ENCODE measurements around the gene MTUS2.

The MTUS2 gene

DNA sequence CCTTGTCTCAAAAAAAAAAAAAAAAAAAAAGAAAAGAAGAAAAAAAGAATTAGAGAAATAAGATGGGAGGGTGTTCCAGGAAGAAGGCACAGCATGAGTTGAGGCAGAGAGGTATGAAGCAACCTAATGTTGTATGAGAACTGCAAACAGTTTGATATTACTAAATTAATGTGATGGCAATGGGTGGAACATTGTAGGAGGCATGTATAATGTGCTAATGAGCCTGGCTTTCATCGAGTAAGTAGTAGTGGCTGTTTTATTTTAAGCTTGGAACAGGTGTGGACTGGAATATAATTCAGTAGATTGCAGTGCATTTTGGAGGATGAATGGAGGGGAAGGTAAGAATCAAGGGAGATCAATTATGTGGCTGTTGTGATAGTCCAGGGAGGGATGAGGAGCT, 156.1 kb downstream of the MTUS2 start:
- no peak for DNase-seq
- Histone ChIP-seq H3K27me3 (replicated peaks in 2 of 5; ENCODE audit: control insufficient read depth in 4 of 5, insufficient read depth in 5 of 5, low read length in 4 of 5) (peaks cover 0 to 8% (median 2%) of the 10 kb centered on the region in 5 experiments), H3K9me3 (ENCODE audit: control extremely low read depth in 1 of 5, control insufficient read depth in 4 of 5, insufficient read depth in 2 of 5, low read depth in 1 of 5, low read length in 4 of 5) (no peaks in the 10 kb centered on the region), H3K36me3 (ENCODE audit: control insufficient read depth in 4 of 4, insufficient read depth in 4 of 4, low read length in 3 of 4) (no peaks in the 10 kb centered on the region), H3K4me1 (ENCODE audit: control extremely low read depth in 1 of 4, control insufficient read depth in 4 of 4, insufficient read depth in 4 of 4, low read length in 3 of 4) (no peaks in the 10 kb centered on the region), H3K4me3 (ENCODE audit: control insufficient read depth in 1 of 7, extremely low read depth in 1 of 7, insufficient read depth in 4 of 7, low read depth in 2 of 7, low read length in 6 of 7) (no peak overlapping the region), H3K27ac (ENCODE audit: insufficient read depth in 1 of 2, low read depth in 1 of 2, low read length in 2 of 2, poor library complexity in 1 of 2, severe bottlenecking in 2 of 2) (no peak overlapping the region)
- ChIA-PET CTCF (no interaction called here), POLR2A (no interaction called here)
- 83% methylated on average over 1 of the region's 1 CpG for WGBS (ENCODE audit: insufficient coverage)

DNA sequence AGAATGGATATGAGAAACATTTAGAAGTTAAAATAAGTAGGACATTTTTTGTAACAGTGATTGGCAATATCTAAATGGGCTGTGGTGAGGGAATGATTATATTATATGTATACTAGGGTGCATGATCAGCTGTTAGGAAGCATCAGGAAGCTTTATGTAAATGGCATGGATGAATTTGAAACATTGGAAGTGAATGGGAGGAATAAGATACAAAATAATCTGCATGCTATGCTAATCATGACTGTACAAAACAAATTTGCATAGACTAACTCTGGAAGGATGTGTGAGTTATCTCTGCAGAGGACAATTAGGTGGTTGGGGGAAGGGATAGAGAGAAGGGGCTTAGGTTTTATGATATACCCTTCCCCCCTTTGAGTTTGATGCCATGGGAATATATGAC, 156.5 kb downstream of the MTUS2 start:
- Histone ChIP-seq H3K4me3 (ENCODE audit: control insufficient read depth in 1 of 7, extremely low read depth in 1 of 7, insufficient read depth in 4 of 7, low read depth in 2 of 7, low read length in 6 of 7) (no peak overlapping the region), H3K4me1 (ENCODE audit: control extremely low read depth in 1 of 4, control insufficient read depth in 4 of 4, insufficient read depth in 4 of 4, low read length in 3 of 4) (no peaks in the 10 kb centered on the region)
- POLR2A ChIA-PET: no interaction called here

DNA sequence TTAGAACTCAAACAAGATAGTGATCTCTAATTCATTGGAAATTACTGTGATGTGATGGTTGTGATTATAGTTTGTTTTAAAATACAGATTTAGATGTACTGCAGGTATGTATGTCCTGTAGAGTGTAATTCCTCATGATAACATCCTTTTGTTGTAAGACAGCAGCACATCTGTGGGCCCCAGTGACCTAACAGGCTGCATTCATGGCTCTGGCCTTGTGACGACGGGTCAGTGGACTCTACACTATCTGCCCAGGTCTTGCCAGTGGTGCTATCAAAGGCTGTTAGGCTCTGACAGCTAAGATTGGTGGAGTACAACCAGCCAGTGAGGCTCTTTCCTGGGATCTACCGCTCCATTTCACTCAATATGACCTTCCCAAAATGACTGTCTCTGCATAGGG, 158.4 kb downstream of the MTUS2 start:
- Histone ChIP-seq H3K4me3 (ENCODE audit: control insufficient read depth in 1 of 7, extremely low read depth in 1 of 7, insufficient read depth in 4 of 7, low read depth in 2 of 7, low read length in 6 of 7) (no peak overlapping the region), H3K27ac (ENCODE audit: insufficient read depth in 1 of 2, low read depth in 1 of 2, low read length in 2 of 2, poor library complexity in 1 of 2, severe bottlenecking in 2 of 2) (no peak overlapping the region), H3K4me1 (ENCODE audit: control extremely low read depth in 1 of 4, control insufficient read depth in 4 of 4, insufficient read depth in 4 of 4, low read length in 3 of 4) (no peaks in the 10 kb centered on the region), H3K36me3 (ENCODE audit: control insufficient read depth in 4 of 4, insufficient read depth in 4 of 4, low read length in 3 of 4) (no peaks in the 10 kb centered on the region), H3K27me3 (replicated peaks in 2 of 5; ENCODE audit: control insufficient read depth in 4 of 5, insufficient read depth in 5 of 5, low read length in 4 of 5) (peaks cover 0 to 3% (median 0%) of the 10 kb centered on the region in 5 experiments), H3K9me3 (ENCODE audit: control extremely low read depth in 1 of 5, control insufficient read depth in 4 of 5, insufficient read depth in 2 of 5, low read depth in 1 of 5, low read length in 4 of 5) (no peaks in the 10 kb centered on the region)
- no peak for DNase-seq
- POLR2A ChIA-PET: no interaction called here
- 100% methylated on average over 3 of the region's 3 CpGs for WGBS (ENCODE audit: insufficient coverage)
- CTCF ChIA-PET: no interaction called here

More for the DNA sequence above, 156.5 kb downstream of the MTUS2 start:
- no peaks in the 10 kb centered on the region for H3K9me3 ChIP-seq (ENCODE audit: control extremely low read depth in 1 of 5, control insufficient read depth in 4 of 5, insufficient read depth in 2 of 5, low read depth in 1 of 5, low read length in 4 of 5)
- no peaks in the 10 kb centered on the region for H3K36me3 ChIP-seq (ENCODE audit: control insufficient read depth in 4 of 4, insufficient read depth in 4 of 4, low read length in 3 of 4)
- H3K27me3 ChIP-seq (replicated peaks in 2 of 5; ENCODE audit: control insufficient read depth in 4 of 5, insufficient read depth in 5 of 5, low read length in 4 of 5): peaks cover 0 to 8% (median 2%) of the 10 kb centered on the region in 5 experiments
- CTCF ChIA-PET: no interaction called here
- DNase-seq: no peak
- H3K27ac ChIP-seq (ENCODE audit: insufficient read depth in 1 of 2, low read depth in 1 of 2, low read length in 2 of 2, poor library complexity in 1 of 2, severe bottlenecking in 2 of 2): no peak overlapping the region

DNA sequence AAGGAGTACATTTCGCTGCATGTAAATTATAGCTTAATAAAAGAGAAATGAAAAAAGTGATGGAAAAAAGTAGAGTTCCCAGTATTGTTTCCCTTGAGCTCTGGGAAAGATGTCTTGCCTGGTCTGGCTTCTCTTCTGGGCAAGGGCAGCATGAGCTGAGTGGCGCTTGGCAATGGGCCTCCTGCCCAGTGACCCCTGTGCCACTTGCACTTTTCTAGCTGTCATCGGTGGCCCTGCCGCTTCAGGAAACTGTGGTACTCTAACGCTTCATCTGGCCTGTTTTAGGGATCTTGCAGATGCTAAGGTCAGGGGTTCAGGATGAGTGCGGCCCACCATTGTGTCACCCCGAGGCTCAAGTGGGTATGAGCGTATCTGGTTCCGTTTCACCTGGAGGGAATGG, 161.4 kb downstream of the MTUS2 start:
- no peaks in the 10 kb centered on the region for H3K36me3 ChIP-seq (ENCODE audit: control insufficient read depth in 4 of 4, insufficient read depth in 4 of 4, low read length in 3 of 4)
- H3K9me3 ChIP-seq (ENCODE audit: control extremely low read depth in 1 of 5, control insufficient read depth in 4 of 5, insufficient read depth in 2 of 5, low read depth in 1 of 5, low read length in 4 of 5): no peaks in the 10 kb centered on the region
- no peaks in the 10 kb centered on the region for H3K4me1 ChIP-seq (ENCODE audit: control extremely low read depth in 1 of 4, control insufficient read depth in 4 of 4, insufficient read depth in 4 of 4, low read length in 3 of 4)
- CTCF ChIA-PET: no interaction called here
- peaks cover 0 to 2% (median 0%) of the 10 kb centered on the region in 5 experiments for H3K27me3 ChIP-seq (replicated peaks in 2 of 5; ENCODE audit: control insufficient read depth in 4 of 5, insufficient read depth in 5 of 5, low read length in 4 of 5)
- 89% methylated on average over 9 of the region's 9 CpGs for WGBS (ENCODE audit: insufficient coverage)
- H3K4me3 ChIP-seq (ENCODE audit: control insufficient read depth in 1 of 7, extremely low read depth in 1 of 7, insufficient read depth in 4 of 7, low read depth in 2 of 7, low read length in 6 of 7): no peak overlapping the region
- POLR2A ChIA-PET: no interaction called here
- no peak for DNase-seq
- no peak overlapping the region for H3K27ac ChIP-seq (ENCODE audit: insufficient read depth in 1 of 2, low read depth in 1 of 2, low read length in 2 of 2, poor library complexity in 1 of 2, severe bottlenecking in 2 of 2)

DNA sequence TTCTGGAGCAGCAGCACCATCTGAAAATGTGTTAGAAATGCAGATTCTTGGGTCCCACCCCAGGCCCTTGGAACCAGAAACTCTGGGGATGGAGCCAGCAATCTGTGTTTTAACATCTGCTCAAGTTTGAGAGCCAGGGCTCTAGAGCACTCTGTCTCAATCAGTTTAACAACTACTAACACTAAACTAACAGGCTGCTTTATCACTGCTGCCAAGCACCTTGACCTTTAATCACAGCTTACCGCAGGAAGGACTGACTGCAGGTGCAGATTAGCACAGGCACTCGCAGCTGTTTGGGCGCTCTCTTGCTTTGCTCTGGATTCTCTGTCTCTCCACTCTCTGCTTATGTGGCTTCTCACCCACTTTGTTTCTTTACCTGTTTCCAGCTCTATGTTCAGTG, 163.5 kb downstream of the MTUS2 start:
- no peaks in the 10 kb centered on the region for H3K36me3 ChIP-seq (ENCODE audit: control insufficient read depth in 4 of 4, insufficient read depth in 4 of 4, low read length in 3 of 4)
- CTCF ChIA-PET: no interaction called here
- H3K27me3 ChIP-seq (replicated peaks in 2 of 5; ENCODE audit: control insufficient read depth in 4 of 5, insufficient read depth in 5 of 5, low read length in 4 of 5): peaks cover 0 to 2% (median 0%) of the 10 kb centered on the region in 5 experiments
- H3K9me3 ChIP-seq (ENCODE audit: control extremely low read depth in 1 of 5, control insufficient read depth in 4 of 5, insufficient read depth in 2 of 5, low read depth in 1 of 5, low read length in 4 of 5): no peaks in the 10 kb centered on the region
- no peak for DNase-seq
- WGBS (ENCODE audit: insufficient coverage): 75% methylated on average over 3 of the region's 3 CpGs
- POLR2A ChIA-PET: no interaction called here
- no peak overlapping the region for H3K27ac ChIP-seq (ENCODE audit: insufficient read depth in 1 of 2, low read depth in 1 of 2, low read length in 2 of 2, poor library complexity in 1 of 2, severe bottlenecking in 2 of 2)
- H3K4me3 ChIP-seq (ENCODE audit: control insufficient read depth in 1 of 7, extremely low read depth in 1 of 7, insufficient read depth in 4 of 7, low read depth in 2 of 7, low read length in 6 of 7): no peak overlapping the region
- H3K4me1 ChIP-seq (ENCODE audit: control extremely low read depth in 1 of 4, control insufficient read depth in 4 of 4, insufficient read depth in 4 of 4, low read length in 3 of 4): no peaks in the 10 kb centered on the region

DNA sequence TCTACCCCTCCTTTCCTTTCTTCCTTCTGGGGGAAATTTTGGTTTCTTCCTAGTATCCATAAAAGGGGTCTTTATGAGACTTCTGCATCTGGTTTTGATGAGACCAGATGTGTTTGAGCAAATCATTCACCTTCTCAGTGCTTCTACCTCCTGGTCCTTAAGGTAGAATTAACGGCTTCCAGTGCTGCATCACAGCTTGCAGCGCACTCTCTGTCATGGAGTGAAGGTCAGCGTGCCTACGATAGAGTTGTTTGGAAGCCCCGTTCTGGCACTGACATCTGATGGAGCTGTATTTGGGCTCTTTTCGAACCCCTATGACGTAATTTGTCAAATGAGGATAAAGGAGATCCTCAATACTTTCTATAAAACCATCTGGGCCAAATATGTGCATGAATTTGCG, 164.2 kb downstream of the MTUS2 start:
- Histone ChIP-seq H3K4me1 (ENCODE audit: control extremely low read depth in 1 of 4, control insufficient read depth in 4 of 4, insufficient read depth in 4 of 4, low read length in 3 of 4) (no peaks in the 10 kb centered on the region), H3K27me3 (replicated peaks in 2 of 5; ENCODE audit: control insufficient read depth in 4 of 5, insufficient read depth in 5 of 5, low read length in 4 of 5) (peaks cover 0 to 2% (median 0%) of the 10 kb centered on the region in 5 experiments), H3K36me3 (ENCODE audit: control insufficient read depth in 4 of 4, insufficient read depth in 4 of 4, low read length in 3 of 4) (no peaks in the 10 kb centered on the region), H3K9me3 (ENCODE audit: control extremely low read depth in 1 of 5, control insufficient read depth in 4 of 5, insufficient read depth in 2 of 5, low read depth in 1 of 5, low read length in 4 of 5) (no peaks in the 10 kb centered on the region), H3K27ac (ENCODE audit: insufficient read depth in 1 of 2, low read depth in 1 of 2, low read length in 2 of 2, poor library complexity in 1 of 2, severe bottlenecking in 2 of 2) (no peak overlapping the region), H3K4me3 (ENCODE audit: control insufficient read depth in 1 of 7, extremely low read depth in 1 of 7, insufficient read depth in 4 of 7, low read depth in 2 of 7, low read length in 6 of 7) (no peak overlapping the region)
- ChIA-PET CTCF (no interaction called here), POLR2A (no interaction called here)
- WGBS (ENCODE audit: insufficient coverage): 100% methylated on average over 4 of the region's 8 CpGs
- DNase-seq: no peak

DNA sequence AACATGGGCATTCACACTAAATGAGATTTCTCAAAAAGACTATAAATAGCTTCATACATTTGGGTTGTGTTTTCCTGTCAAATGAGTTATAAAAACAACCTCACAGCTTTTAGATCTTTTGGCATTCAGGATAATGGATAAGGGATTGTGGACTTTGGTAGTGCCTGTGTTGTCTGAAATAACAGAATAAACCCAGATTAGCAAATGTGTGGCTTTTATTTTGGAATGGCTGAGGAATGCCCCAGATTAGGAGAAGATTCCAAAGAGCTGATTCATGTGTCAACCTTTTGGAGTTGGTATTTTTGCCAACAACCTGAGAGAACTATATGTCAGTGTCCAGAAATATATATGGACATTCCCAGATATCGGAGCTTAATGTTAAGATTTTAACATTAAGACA, 164.7 kb downstream of the MTUS2 start:
- ChIA-PET POLR2A (no interaction called here), CTCF (no interaction called here)
- Histone ChIP-seq H3K4me1 (ENCODE audit: control extremely low read depth in 1 of 4, control insufficient read depth in 4 of 4, insufficient read depth in 4 of 4, low read length in 3 of 4) (no peaks in the 10 kb centered on the region), H3K4me3 (ENCODE audit: control insufficient read depth in 1 of 7, extremely low read depth in 1 of 7, insufficient read depth in 4 of 7, low read depth in 2 of 7, low read length in 6 of 7) (no peak overlapping the region), H3K9me3 (ENCODE audit: control extremely low read depth in 1 of 5, control insufficient read depth in 4 of 5, insufficient read depth in 2 of 5, low read depth in 1 of 5, low read length in 4 of 5) (no peaks in the 10 kb centered on the region), H3K27ac (ENCODE audit: insufficient read depth in 1 of 2, low read depth in 1 of 2, low read length in 2 of 2, poor library complexity in 1 of 2, severe bottlenecking in 2 of 2) (no peak overlapping the region), H3K27me3 (replicated peaks in 2 of 5; ENCODE audit: control insufficient read depth in 4 of 5, insufficient read depth in 5 of 5, low read length in 4 of 5) (peaks cover 0 to 2% (median 0%) of the 10 kb centered on the region in 5 experiments), H3K36me3 (ENCODE audit: control insufficient read depth in 4 of 4, insufficient read depth in 4 of 4, low read length in 3 of 4) (no peaks in the 10 kb centered on the region)
- no peak for DNase-seq
- WGBS (ENCODE audit: insufficient coverage): no CpG with 5 or more reads among the region's 1 CpG

Measured in common myeloid progenitor, CD34-positive (primary cell).